Measurements from ENCODE around the gene C14orf180.

The C14orf180 gene

DNA sequence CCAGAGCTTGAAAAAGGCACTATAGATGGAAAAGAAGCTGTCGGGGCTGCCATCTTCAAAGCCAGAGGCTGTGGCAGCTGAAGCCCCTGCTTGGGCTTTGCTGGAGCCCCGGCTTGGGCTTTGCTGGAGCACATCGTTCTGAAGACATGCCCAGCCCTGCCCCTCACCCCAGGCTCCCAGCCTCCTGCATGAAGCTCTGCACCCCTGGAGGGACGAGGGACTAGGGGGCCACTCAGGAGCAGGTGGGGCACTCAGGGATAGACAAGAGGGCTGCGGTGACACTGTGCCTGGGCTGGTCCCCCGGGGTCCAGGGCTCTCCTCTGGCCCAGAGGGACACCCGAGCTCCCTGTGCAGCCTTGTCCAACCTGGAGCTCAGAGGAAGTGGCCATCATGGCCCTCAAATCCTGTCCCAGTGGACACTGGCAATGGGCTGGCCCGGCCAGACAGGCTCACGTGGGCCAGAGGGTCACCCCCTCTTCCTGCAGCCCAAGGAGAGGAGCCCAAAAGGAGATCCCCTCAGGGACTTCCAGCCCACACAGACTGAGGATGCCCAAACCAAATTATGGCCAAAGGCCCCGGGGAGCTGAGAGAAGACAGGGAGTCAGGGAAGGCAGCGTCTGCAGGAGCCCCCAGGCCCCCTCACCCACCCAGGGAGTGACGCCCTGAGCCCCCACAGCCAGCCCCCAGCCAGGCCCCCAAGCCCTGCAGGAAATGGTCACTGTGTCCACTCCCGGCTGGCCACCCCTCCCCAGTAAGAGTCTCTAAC, 23.1 kb upstream of the C14orf180 start:
- no peak overlapping the region for H3K27ac ChIP-seq
- TF ChIP-seq, protein P1, sequence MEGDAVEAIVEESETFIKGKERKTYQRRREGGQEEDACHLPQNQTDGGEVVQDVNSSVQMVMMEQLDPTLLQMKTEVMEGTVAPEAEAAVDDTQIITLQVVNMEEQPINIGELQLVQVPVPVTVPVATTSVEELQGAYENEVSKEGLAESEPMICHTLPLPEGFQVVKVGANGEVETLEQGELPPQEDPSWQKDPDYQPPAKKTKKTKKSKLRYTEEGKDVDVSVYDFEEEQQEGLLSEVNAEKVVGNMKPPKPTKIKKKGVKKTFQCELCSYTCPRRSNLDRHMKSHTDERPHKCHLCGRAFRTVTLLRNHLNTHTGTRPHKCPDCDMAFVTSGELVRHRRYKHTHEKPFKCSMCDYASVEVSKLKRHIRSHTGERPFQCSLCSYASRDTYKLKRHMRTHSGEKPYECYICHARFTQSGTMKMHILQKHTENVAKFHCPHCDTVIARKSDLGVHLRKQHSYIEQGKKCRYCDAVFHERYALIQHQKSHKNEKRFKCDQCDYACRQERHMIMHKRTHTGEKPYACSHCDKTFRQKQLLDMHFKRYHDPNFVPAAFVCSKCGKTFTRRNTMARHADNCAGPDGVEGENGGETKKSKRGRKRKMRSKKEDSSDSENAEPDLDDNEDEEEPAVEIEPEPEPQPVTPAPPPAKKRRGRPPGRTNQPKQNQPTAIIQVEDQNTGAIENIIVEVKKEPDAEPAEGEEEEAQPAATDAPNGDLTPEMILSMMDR (conservative IDR thresholded peaks at IDR 0.05): no peak

DNA sequence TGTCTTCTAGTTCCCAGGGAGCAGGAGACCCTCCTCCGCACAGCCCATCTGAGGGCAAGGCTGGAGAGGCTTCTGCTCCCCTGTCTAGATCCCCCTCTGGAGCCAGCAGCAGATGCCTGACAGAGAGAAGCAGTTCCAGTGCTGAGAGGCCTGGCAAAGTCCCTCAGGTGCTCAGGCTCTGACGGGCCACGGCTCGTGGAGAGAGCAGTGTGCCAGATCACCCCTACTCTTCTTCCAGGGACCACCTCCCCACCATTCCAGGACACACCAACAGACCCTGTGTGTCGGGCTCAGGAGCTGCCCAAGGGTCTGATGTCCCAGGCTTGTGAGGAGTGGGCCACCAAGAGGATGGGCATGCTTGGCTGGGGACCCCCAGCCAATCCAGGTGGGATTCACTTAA, 22.5 kb upstream of the C14orf180 start:
- TF ChIP-seq, protein P1 (conservative IDR thresholded peaks at IDR 0.05): no peak
- no peak overlapping the region for H3K27ac ChIP-seq

DNA sequence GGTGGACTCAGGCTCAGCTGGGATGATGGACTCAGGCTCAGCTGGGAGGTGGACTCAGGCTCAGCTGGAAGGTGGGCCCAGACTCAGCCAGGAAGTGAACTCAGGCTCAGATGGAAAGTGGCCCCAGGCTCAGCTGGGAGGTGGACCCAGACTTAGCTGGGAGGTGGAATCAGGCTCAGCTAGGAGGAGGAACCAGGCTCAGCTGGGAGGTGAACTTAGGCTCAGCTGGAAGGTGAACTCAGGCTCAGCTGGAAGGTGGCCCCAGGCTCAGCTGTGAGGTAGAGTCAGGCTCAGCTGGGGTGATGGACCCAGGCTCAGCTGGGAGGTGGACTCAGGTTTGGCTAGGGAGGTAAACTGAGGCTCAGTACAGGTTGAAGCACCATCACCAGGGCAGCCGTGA, 21.8 kb upstream of the C14orf180 start:
- H3K27ac ChIP-seq: no peak overlapping the region
- TF ChIP-seq, protein P1 (conservative IDR thresholded peaks at IDR 0.05): no peak

DNA sequence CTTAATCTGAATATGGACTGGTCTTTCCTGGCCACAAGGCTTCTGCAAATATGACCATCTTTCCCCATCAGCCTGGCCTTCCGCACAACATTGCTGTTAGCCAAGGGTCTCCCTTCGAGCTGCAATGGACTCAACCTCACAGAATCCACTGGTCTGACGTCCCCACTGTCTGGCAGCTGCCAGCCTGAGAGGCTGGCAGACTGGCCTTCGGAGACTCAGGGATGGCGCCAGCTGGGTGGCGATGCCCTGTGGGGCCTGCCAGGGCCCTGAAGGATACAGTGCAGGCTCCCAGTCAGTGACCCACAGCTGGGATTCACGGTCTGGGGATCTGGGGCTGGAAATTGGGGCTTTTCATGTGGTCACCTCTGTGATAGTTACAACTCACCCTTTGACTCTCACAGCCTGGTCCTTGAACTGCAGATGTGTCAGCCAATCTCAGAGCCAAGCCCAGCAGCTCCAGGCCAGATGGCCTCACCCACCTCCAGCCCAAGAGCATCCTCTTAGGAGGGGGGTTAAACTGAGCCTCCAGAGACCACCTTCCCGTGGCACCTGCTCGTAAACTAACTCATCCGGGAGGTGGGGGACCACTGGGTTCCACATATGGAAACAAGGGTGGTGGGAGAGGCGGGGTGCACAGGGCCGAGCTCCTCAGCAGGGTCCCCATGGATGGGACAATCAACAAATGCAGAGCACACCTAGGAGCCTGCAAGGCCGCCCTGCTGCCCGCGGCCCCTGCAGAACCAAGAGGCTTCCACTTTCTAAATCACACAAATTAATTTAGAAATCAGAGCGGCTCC, 21.1 kb upstream of the C14orf180 start:
- TF ChIP-seq, protein P1 (conservative IDR thresholded peaks at IDR 0.05): no peak
- no peak overlapping the region for H3K27ac ChIP-seq

DNA sequence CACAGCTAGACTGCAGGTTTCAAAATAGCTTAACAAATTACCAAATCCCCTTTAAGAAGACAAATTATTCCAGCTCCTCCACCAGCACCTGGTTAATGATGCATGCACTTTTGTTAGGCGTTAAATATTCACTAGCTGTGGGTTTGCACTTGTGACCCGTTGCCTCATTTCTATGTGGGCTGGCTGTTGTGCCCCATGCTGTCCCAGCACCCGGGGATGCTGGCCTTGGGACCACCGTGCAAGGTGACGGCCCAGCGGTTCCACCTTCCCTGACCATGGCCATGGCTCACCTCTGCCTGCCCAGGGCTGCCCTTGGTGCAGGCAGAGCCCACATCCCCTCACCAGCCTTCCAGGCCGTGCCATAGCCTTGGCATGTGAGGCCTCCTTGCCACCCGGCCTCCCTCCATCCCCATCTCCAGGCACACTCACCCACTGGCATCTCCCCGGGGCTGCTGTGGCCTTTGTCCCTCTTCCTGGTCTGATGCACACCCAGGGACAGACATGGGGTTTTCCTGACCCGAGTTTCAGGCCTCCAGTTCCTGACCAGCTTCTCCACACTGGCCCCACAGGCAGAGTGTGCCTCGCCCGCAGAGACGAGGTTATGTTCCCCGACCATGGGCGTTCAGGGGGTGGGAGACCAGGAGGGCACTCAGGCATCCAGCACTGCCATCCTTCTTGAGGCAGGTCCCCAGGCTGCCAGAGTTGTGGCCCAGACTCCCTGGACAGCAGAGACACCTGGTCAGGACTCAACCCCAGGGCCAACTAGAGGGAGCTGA, 20.3 kb upstream of the C14orf180 start:
- TF ChIP-seq, protein P1 (conservative IDR thresholded peaks at IDR 0.05): no peak
- H3K27ac ChIP-seq: no peak overlapping the region

DNA sequence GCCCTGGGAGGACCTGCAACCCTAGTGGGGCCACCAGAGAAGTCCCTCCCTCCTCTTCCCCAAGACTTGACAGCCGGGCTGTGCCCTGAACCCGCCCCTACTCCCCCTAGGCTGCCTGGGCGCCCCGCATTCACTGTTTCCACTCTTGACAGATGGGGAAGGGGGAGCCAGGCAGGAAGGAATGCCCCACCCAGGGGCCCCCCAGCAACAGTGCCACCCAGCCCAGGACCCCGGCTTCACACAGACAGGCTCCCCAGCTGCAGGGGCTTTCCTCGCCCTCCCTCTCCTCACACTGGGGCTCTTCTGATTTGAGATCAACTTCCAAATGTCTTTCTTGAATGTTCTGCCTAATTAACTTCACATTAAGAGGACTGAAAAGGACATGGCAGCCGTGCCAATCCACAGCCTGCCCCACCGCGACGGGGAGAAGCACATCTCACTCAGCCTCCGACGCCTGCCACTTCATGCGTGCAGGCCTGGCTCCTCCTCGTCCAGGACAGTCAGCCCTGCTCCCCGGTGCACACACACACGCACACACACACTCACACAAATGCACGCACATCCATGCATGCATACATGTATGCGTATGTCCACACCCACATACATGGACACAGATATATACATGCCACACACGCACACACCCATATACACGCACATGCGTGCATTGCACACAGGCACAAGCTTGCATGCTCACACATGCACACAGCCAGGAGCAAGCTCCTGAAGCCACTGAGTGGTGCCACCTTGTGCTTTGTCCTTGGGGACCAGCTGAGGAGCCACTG, 19.6 kb upstream of the C14orf180 start:
- no peak overlapping the region for H3K27ac ChIP-seq
- TF ChIP-seq, protein P1 (conservative IDR thresholded peaks at IDR 0.05): no peak

Data from VCaP (cell line).